Measurements from ENCODE around the gene HSPA2. TPM values are rescaled to one million over a fixed set of nuclear protein-coding genes. Genes with fewer than 3 reads are reported as not detected.

HSPA2 gene
- polyA plus RNA-seq, 2 donors, result 45.4 to 54.8 TPM

GRCh38 chr14:64573109-64573508 is 32.6 kb downstream of the HSPA2 start:
- 60 to 78% methylated on average over 3 of the region's 3 CpGs for WGBS, 2 donors

GRCh38 chr14:64574371-64575107 is 34.0 kb downstream of the HSPA2 start:
- Histone ChIP-seq H3K4me1 (ENCODE audit: control insufficient read depth in 2 of 2, insufficient read depth in 2 of 2, low read length in 1 of 2) (peaks cover 0 to 3% of the 10 kb centered on the region in 2 donors), H3K27me3 (ENCODE audit: control insufficient read depth in 1 of 2, insufficient read depth in 2 of 2, low read length in 2 of 2) (no peaks in the 10 kb centered on the region), H3K4me3 (ENCODE audit: low read depth in 1 of 2, low read length in 2 of 2) (no peak overlapping the region), H3K9me3 (ENCODE audit: control insufficient read depth in 2 of 2, insufficient read depth in 1 of 2, low read depth in 1 of 2, low read length in 1 of 2) (no peaks in the 10 kb centered on the region), H3K27ac (ENCODE audit: low read depth in 2 of 2, low read length in 1 of 2) (peak overlapping the region; percentile 55 to 75), H3K36me3 (ENCODE audit: control insufficient read depth in 2 of 2, insufficient read depth in 2 of 2, low read length in 1 of 2) (no peaks in the 10 kb centered on the region)
- 79 to 81% methylated on average over 6 of the region's 6 CpGs for WGBS, 2 donors

More at GRCh38 chr14:64573109-64573508, 32.6 kb downstream of the HSPA2 start:
- H3K27me3 ChIP-seq (ENCODE audit: control insufficient read depth in 1 of 2, insufficient read depth in 2 of 2, low read length in 2 of 2), result no peaks in the 10 kb centered on the region
- no peaks in the 10 kb centered on the region for H3K36me3 ChIP-seq (ENCODE audit: control insufficient read depth in 2 of 2, insufficient read depth in 2 of 2, low read length in 1 of 2)
- H3K4me3 ChIP-seq (ENCODE audit: low read depth in 1 of 2, low read length in 2 of 2), result no peak overlapping the region
- peak overlapping the region; percentile 54 to 65 for H3K27ac ChIP-seq (ENCODE audit: low read depth in 2 of 2, low read length in 1 of 2)
- H3K9me3 ChIP-seq (ENCODE audit: control insufficient read depth in 2 of 2, insufficient read depth in 1 of 2, low read depth in 1 of 2, low read length in 1 of 2), result no peaks in the 10 kb centered on the region
- peaks cover 0 to 3% of the 10 kb centered on the region in 2 donors for H3K4me1 ChIP-seq (ENCODE audit: control insufficient read depth in 2 of 2, insufficient read depth in 2 of 2, low read length in 1 of 2)

- H3K9me3 ChIP-seq (ENCODE audit: control insufficient read depth in 2 of 2, insufficient read depth in 1 of 2, low read depth in 1 of 2, low read length in 1 of 2), result no peaks in the 10 kb centered on the region
- no peak overlapping the region for H3K27ac ChIP-seq (ENCODE audit: low read depth in 2 of 2, low read length in 1 of 2)
- 84 to 90% methylated on average over 5 of the region's 5 CpGs for WGBS, 2 donors
- no peaks in the 10 kb centered on the region for H3K27me3 ChIP-seq (ENCODE audit: control insufficient read depth in 1 of 2, insufficient read depth in 2 of 2, low read length in 2 of 2)
- H3K36me3 ChIP-seq (ENCODE audit: control insufficient read depth in 2 of 2, insufficient read depth in 2 of 2, low read length in 1 of 2), result no peaks in the 10 kb centered on the region
- H3K4me3 ChIP-seq (ENCODE audit: low read depth in 1 of 2, low read length in 2 of 2), result no peak overlapping the region
- peaks cover 0 to 3% of the 10 kb centered on the region in 2 donors for H3K4me1 ChIP-seq (ENCODE audit: control insufficient read depth in 2 of 2, insufficient read depth in 2 of 2, low read length in 1 of 2)
Observed at GRCh38 chr14:64577211-64577610, 36.7 kb downstream of the HSPA2 start.

- H3K27ac ChIP-seq (ENCODE audit: low read depth in 2 of 2, low read length in 1 of 2), result no peak overlapping the region
- no peaks in the 10 kb centered on the region for H3K27me3 ChIP-seq (ENCODE audit: control insufficient read depth in 1 of 2, insufficient read depth in 2 of 2, low read length in 2 of 2)
- H3K9me3 ChIP-seq (ENCODE audit: control insufficient read depth in 2 of 2, insufficient read depth in 1 of 2, low read depth in 1 of 2, low read length in 1 of 2), result no peaks in the 10 kb centered on the region
- H3K4me1 ChIP-seq (ENCODE audit: control insufficient read depth in 2 of 2, insufficient read depth in 2 of 2, low read length in 1 of 2), result peaks cover 0 to 3% of the 10 kb centered on the region in 2 donors
- 62 to 70% methylated on average over 7 of the region's 7 CpGs for WGBS, 2 donors
- H3K4me3 ChIP-seq (ENCODE audit: low read depth in 1 of 2, low read length in 2 of 2), result no peak overlapping the region
- H3K36me3 ChIP-seq (ENCODE audit: control insufficient read depth in 2 of 2, insufficient read depth in 2 of 2, low read length in 1 of 2), result no peaks in the 10 kb centered on the region
Observed at GRCh38 chr14:64580467-64580866, 39.9 kb downstream of the HSPA2 start.

- WGBS, 2 donors, result 79 to 87% methylated on average over 2 of the region's 2 CpGs
Observed at GRCh38 chr14:64581363-64581762, 40.8 kb downstream of the HSPA2 start.

GRCh38 chr14:64581817-64582216 is 41.3 kb downstream of the HSPA2 start:
- H3K9me3 ChIP-seq (ENCODE audit: control insufficient read depth in 2 of 2, insufficient read depth in 1 of 2, low read depth in 1 of 2, low read length in 1 of 2), result no peaks in the 10 kb centered on the region
- no peak overlapping the region for H3K27ac ChIP-seq (ENCODE audit: low read depth in 2 of 2, low read length in 1 of 2)
- H3K4me1 ChIP-seq (ENCODE audit: control insufficient read depth in 2 of 2, insufficient read depth in 2 of 2, low read length in 1 of 2), result peaks cover 0 to 1% of the 10 kb centered on the region in 2 donors
- WGBS, 2 donors, result 78 to 81% methylated on average over 5 of the region's 5 CpGs
- no peak overlapping the region for H3K4me3 ChIP-seq (ENCODE audit: low read depth in 1 of 2, low read length in 2 of 2)
- no peaks in the 10 kb centered on the region for H3K36me3 ChIP-seq (ENCODE audit: control insufficient read depth in 2 of 2, insufficient read depth in 2 of 2, low read length in 1 of 2)
- no peaks in the 10 kb centered on the region for H3K27me3 ChIP-seq (ENCODE audit: control insufficient read depth in 1 of 2, insufficient read depth in 2 of 2, low read length in 2 of 2)

More at GRCh38 chr14:64581363-64581762, 40.8 kb downstream of the HSPA2 start:
- no peaks in the 10 kb centered on the region for H3K9me3 ChIP-seq (ENCODE audit: control insufficient read depth in 2 of 2, insufficient read depth in 1 of 2, low read depth in 1 of 2, low read length in 1 of 2)
- no peaks in the 10 kb centered on the region for H3K36me3 ChIP-seq (ENCODE audit: control insufficient read depth in 2 of 2, insufficient read depth in 2 of 2, low read length in 1 of 2)
- no peaks in the 10 kb centered on the region for H3K27me3 ChIP-seq (ENCODE audit: control insufficient read depth in 1 of 2, insufficient read depth in 2 of 2, low read length in 2 of 2)
- no peak overlapping the region for H3K4me3 ChIP-seq (ENCODE audit: low read depth in 1 of 2, low read length in 2 of 2)
- no peak overlapping the region for H3K27ac ChIP-seq (ENCODE audit: low read depth in 2 of 2, low read length in 1 of 2)
- H3K4me1 ChIP-seq (ENCODE audit: control insufficient read depth in 2 of 2, insufficient read depth in 2 of 2, low read length in 1 of 2), result peaks cover 0 to 3% of the 10 kb centered on the region in 2 donors

- no peak overlapping the region for H3K27ac ChIP-seq (ENCODE audit: low read depth in 2 of 2, low read length in 1 of 2)
- no peaks in the 10 kb centered on the region for H3K4me1 ChIP-seq (ENCODE audit: control insufficient read depth in 2 of 2, insufficient read depth in 2 of 2, low read length in 1 of 2)
- no peaks in the 10 kb centered on the region for H3K9me3 ChIP-seq (ENCODE audit: control insufficient read depth in 2 of 2, insufficient read depth in 1 of 2, low read depth in 1 of 2, low read length in 1 of 2)
- no peaks in the 10 kb centered on the region for H3K36me3 ChIP-seq (ENCODE audit: control insufficient read depth in 2 of 2, insufficient read depth in 2 of 2, low read length in 1 of 2)
- no peaks in the 10 kb centered on the region for H3K27me3 ChIP-seq (ENCODE audit: control insufficient read depth in 1 of 2, insufficient read depth in 2 of 2, low read length in 2 of 2)
- 72 to 82% methylated on average over 1 of the region's 1 CpG for WGBS, 2 donors
- H3K4me3 ChIP-seq (ENCODE audit: low read depth in 1 of 2, low read length in 2 of 2), result no peak overlapping the region
Observed at GRCh38 chr14:64584190-64584589, 43.6 kb downstream of the HSPA2 start.

- Histone ChIP-seq H3K27me3 (ENCODE audit: control insufficient read depth in 1 of 2, insufficient read depth in 2 of 2, low read length in 2 of 2) (no peaks in the 10 kb centered on the region), H3K4me3 (ENCODE audit: low read depth in 1 of 2, low read length in 2 of 2) (no peak overlapping the region), H3K36me3 (ENCODE audit: control insufficient read depth in 2 of 2, insufficient read depth in 2 of 2, low read length in 1 of 2) (no peaks in the 10 kb centered on the region), H3K4me1 (ENCODE audit: control insufficient read depth in 2 of 2, insufficient read depth in 2 of 2, low read length in 1 of 2) (no peaks in the 10 kb centered on the region), H3K9me3 (ENCODE audit: control insufficient read depth in 2 of 2, insufficient read depth in 1 of 2, low read depth in 1 of 2, low read length in 1 of 2) (no peaks in the 10 kb centered on the region), H3K27ac (ENCODE audit: low read depth in 2 of 2, low read length in 1 of 2) (no peak overlapping the region)
- WGBS, 2 donors, result 86 to 96% methylated on average over 3 of the region's 3 CpGs
Observed at GRCh38 chr14:64591809-64592208, 51.3 kb downstream of the HSPA2 start.

Measured in esophagus (tissue), 2 donors.